GM12801 (cell line): ENCODE measurements around the gene RPAP3.

Experiments
- CTCF ChIP-seq: IDR thresholded peaks from one replicate; pipeline ENCODE4 v1.5.1; 2011; ENCODE audit warnings: control low read depth; ENCODE audit not compliant: insufficient read length; ENCODE audit errors: extremely low read depth

Gene RPAP3

GRCh38 chr12:47698055-47698454 is 7.8 kb downstream of the RPAP3 start:
- no peak for TF ChIP-seq CTCF

DNA sequence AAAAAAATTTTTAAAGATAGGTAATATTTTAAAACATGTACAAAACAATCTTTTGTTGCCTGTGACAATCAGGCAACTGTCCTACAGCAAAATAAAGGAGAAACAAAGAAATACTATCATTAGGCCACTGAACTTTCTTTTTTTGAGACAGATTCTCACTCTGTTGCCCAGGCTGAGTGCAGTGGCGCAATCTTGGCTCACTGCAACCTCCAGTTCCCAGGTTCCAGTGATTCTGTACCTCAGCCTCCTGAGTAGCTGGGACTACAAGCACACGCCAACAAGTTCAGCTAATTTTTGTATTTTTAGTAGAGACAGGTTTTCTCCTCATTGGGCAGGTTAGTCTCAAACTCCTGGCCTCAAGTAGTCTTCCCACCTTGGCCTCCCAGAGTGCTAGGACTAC is 16.6 kb downstream of the RPAP3 start:
- TF ChIP-seq CTCF = no peak

DNA sequence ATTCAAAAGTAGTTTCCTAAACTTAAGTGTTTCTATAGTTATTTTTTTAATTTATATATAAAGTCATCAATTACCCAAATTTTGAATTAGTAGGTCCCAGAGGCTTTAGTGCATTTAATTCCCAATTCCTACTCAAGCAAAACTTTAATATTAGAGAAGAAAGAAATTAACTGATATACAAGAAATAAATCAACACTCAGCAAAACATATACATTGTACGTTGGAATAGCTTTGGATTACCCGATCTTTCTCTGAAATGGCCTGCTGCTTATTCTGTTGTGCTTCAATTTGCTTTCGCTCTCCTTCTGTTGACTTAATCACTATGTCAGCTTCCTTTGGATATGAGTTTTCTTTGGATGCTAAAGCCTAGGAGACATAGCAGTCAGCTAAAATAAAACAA is 18.2 kb downstream of the RPAP3 start:
- TF ChIP-seq CTCF = no peak

- TF ChIP-seq CTCF = no peak
These were observed 19.1 kb downstream of the RPAP3 start for GRCh38 chr12:47686645-47687240.

DNA sequence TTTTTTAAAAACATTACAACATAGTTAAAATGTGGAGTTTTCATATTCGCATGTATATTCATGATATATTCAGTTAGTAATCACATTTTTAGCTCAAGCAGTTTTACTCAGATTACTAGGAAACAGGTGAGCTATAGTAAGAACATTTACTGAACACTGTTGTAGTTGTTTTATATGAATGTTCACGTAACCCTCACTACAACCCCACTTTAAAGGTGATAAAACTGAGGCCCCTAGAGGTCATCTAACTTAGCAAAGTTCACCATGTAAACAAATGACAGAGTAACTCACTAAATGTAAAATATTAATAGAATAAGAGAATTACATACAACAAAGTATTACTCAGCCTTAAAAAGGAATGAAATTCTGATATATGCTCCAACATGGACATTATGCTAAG is 26.0 kb downstream of the RPAP3 start:
- TF ChIP-seq CTCF = no peak

DNA sequence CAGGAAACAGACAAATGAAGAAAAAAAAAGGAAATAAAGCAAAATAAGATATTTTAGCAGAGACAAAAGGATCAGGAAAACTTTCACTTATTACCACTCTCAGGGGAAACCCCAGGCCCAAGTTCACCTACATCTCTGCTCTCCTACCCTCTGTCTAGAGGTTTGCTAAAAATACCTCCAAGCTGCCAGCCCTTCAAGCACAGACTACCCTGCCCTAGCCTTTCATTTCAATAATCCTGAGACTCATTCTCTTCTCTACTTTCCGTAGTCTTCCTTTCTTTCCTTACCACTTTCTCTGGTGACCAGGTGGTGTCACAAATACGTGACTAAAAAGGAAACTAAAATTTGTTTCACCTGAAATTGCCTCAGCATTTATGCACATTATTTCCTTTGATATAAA is 33.8 kb downstream of the RPAP3 start:
- no peak for TF ChIP-seq CTCF

- TF ChIP-seq CTCF = no peak
These were observed 53.2 kb downstream of the RPAP3 start for GRCh38 chr12:47652521-47653234.
